GM12878 (cell line): Measurements from ENCODE around the gene SYNGR1. TPM values are rescaled to one million over a fixed set of nuclear protein-coding genes. Genes with fewer than 3 reads are reported as not detected.

Experiments used
- ATF3 ChIP-seq: IDR thresholded peaks from 2 replicates; pipeline ENCODE4 v1.6.1; 2011; ENCODE audit warnings: low read depth, mild to moderate bottlenecking, low read length, moderate library complexity, borderline replicate concordance; ENCODE audit errors: extremely low read depth
- BMI1 ChIP-seq: fragments of 450-650 bp; IDR thresholded peaks from 2 replicates; pipeline ENCODE4 v1.6.1; 2016; ENCODE audit warnings: mild to moderate bottlenecking, moderate library complexity, borderline replicate concordance
- BRCA1 ChIP-seq: IDR thresholded peaks from 2 replicates; pipeline ENCODE4 v1.6.1; 2011; ENCODE audit warnings: low read depth, low read length, improper control_type of control experiment
- ELK1 ChIP-seq: IDR thresholded peaks from 2 replicates; pipeline ENCODE4 v1.6.1; 2012; ENCODE audit warnings: low read depth, low read length, improper control_type of control experiment
- ESRRA ChIP-seq: IDR thresholded peaks from 2 replicates; pipeline ENCODE4 v1.6.1; 2012; ENCODE audit warnings: mild to moderate bottlenecking, low read length, improper control_type of control experiment
- IKZF1 ChIP-seq: fragments of 450-650 bp; conservative IDR thresholded peaks from 2 replicates; pipeline ENCODE4 v1.6.1; 2017; ENCODE audit warnings: antibody characterized with exemption, mild to moderate bottlenecking
- JUNB ChIP-seq: IDR thresholded peaks from 2 replicates; pipeline ENCODE4 v1.6.1; 2016; ENCODE audit warnings: antibody characterized with exemption, mild to moderate bottlenecking
- MTA3 ChIP-seq: IDR thresholded peaks from 2 replicates; pipeline ENCODE4 v1.6.1; 2012; ENCODE audit warnings: low read length, inconsistent platforms, borderline replicate concordance
- NFIC ChIP-seq: IDR thresholded peaks from 2 replicates; pipeline ENCODE4 v1.6.1; 2012; ENCODE audit warnings: low read depth, mild to moderate bottlenecking, inconsistent platforms, low read length, moderate library complexity
- NFXL1 ChIP-seq: fragments of 450-650 bp; IDR thresholded peaks from 2 replicates; pipeline ENCODE4 v1.6.1; 2017; ENCODE audit warnings: antibody characterized with exemption, mild to moderate bottlenecking, borderline replicate concordance
- PBX3 ChIP-seq: IDR thresholded peaks from 2 replicates; pipeline ENCODE4 v1.6.1; 2011; ENCODE audit warnings: mild to moderate bottlenecking, low read depth, low read length, moderate library complexity; ENCODE audit not compliant: insufficient replicate concordance
- REST ChIP-seq: IDR thresholded peaks from 2 replicates; pipeline ENCODE4 v1.6.1; 2012; ENCODE audit warnings: mild to moderate bottlenecking, low read depth, low read length
- SRF ChIP-seq, 2 experiments: IDR thresholded peaks; 2 replicates each; pipeline ENCODE4 v1.6.1; 2011; ENCODE audit warnings: low read depth in 2 of 2, low read length in 2 of 2, mild to moderate bottlenecking in 1 of 2, moderate library complexity in 1 of 2
- ZBTB33 ChIP-seq: fragments of 450-650 bp; IDR thresholded peaks from 2 replicates; pipeline ENCODE4 v1.6.1; 2017; ENCODE audit warnings: mild to moderate bottlenecking
- ZNF207 ChIP-seq: fragments of 450-650 bp; IDR thresholded peaks from 2 replicates; pipeline ENCODE4 v1.6.1; 2014; ENCODE audit warnings: antibody characterized with exemption, mild to moderate bottlenecking, borderline replicate concordance
- ZSCAN29 ChIP-seq: fragments of 450-650 bp; IDR thresholded peaks from 2 replicates; pipeline ENCODE4 v1.6.1; 2017; ENCODE audit warnings: mild to moderate bottlenecking, moderate library complexity
- polyA plus RNA-seq, 11 experiments: library from polyadenylated mRNA; depleted of rRNA in 4 of 11; unstranded in 6 of 11; stranded (reverse) in 5 of 11; fragments of >200 nt; fragmentation: Nextera tagmentation in 4 of 11; fragmentation: Illumina TruSeq in 1 of 11; extraction: Ambion mirVana in 4 of 11; extraction: Trizol in 1 of 11; gene quantifications; 1 replicate in 1 of 11; 2 replicates in 10 of 11; pipeline versions ENCODE4 v1.2.1 to v1.2.3, GENCODE V29; 2011 to 2016; ENCODE audit warnings: inconsistent platforms in 2 of 11, missing spikeins in 2 of 11, low read depth in 1 of 11
- total RNA-seq, 4 experiments: library from RNA; depleted of rRNA in 3 of 4; stranded (reverse); fragments of >200 nt in 3 of 4; fragmentation: Illumina TruSeq in 1 of 4; extraction: Trizol in 1 of 4; gene quantifications; 2 replicates each; pipeline versions ENCODE4 v1.2.1 to v1.2.3, GENCODE V29; 2013 to 2021

SYNGR1 gene
- total and polyA plus RNA-seq, 10 of the 15 experiments (the other 5 are each of a cell fraction or from before 2014, with no cell fraction given), result 0.87 to 9.2 (median 3.5) TPM

DNA sequence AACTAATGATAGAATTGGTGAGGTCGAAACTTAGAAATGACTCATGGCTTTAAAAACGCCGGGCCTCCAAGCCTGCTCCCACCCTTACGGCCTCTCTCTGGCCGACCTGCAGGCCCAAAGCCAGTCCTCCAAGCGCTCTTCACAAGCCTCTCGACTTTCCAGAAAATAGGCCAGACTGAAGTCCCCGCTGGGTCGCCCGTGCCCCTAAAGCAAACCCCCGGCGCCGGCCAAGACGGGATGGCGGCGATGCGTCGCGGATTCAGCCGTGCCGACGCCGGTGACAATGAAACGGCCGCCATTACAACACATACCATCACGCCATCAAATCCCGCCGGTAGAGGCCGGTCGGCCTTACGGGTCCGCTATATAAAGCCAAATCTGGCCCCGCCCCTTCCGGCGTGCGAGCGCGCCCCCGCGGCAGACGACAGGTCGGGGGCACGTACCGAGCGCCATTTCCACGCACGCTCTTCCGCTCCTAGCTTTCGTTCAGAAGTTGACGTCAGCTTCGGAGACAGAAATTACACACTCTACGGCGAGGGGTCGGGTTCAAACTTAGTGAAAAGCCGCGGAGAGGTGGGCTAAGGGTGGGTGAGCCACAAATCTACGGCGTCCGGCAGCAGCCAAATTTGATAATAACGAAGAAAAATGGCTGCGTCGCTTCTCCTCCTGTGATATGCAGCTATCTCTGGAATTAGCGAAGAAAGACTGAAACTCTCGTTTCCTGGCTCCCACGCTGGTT, 30.3 kb upstream of the SYNGR1 start, which contains the start of gene RPL3 (continued):
- TF ChIP-seq ATF3, result no peak
- peak; percentile 67 for TF ChIP-seq NFIC
- TF ChIP-seq BMI1, result no peak
- peak; percentile 93; the same call in 1 of the 2 replicates for TF ChIP-seq ZNF207
- TF ChIP-seq SRF (IDR thresholded peaks at IDR 0.05; ENCODE audit: low read depth in 2 of 2, low read length in 2 of 2), result 0 out of 4 replicates have a peak, but pooled peaks of 1 of the 2 experiments have one; percentile 39
- TF ChIP-seq ELK1, result peak; percentile 19; the same call in 1 of the 2 replicates
- peak; percentile 85 for TF ChIP-seq IKZF1
- no peak for TF ChIP-seq BRCA1
- TF ChIP-seq NFXL1, result no peak
- peak; percentile 82 for TF ChIP-seq ESRRA
- no peak for TF ChIP-seq ZBTB33
- TF ChIP-seq JUNB, result peak; percentile 15
- peak; percentile 35; the same call in 1 of the 2 replicates for TF ChIP-seq REST
- TF ChIP-seq ZSCAN29, result no peak
- TF ChIP-seq MTA3, result peak; percentile 91; the same call in 1 of the 2 replicates
- peak; percentile 43 for TF ChIP-seq PBX3
